GM12864 (cell line): ENCODE results near the gene CNPY3.

ENCODE experiments used
- DNase-seq: peaks from one replicate; pipeline ENCODE4 v3.0.0-alpha.2; 2011; ENCODE audit warnings: low read depth
- H3K4me3 ChIP-seq: 2 replicates; pipeline ENCODE4 v1.5.1; 2011; ENCODE audit warnings: mild to moderate bottlenecking, low read depth, low read length, control low read depth
- CTCF ChIP-seq: IDR thresholded peaks from 2 replicates; pipeline ENCODE4 v1.5.1; 2011; ENCODE audit warnings: low read depth, mild to moderate bottlenecking, moderate library complexity, low read length, control low read depth, inconsistent platforms; ENCODE audit errors: missing control alignments

The CNPY3 gene

GRCh38 chr6:42968783-42969182 is 39.5 kb downstream of the CNPY3 start:
- no peak overlapping the region for H3K4me3 ChIP-seq
- DNase-seq = no peak
- no peak for TF ChIP-seq CTCF

DNA sequence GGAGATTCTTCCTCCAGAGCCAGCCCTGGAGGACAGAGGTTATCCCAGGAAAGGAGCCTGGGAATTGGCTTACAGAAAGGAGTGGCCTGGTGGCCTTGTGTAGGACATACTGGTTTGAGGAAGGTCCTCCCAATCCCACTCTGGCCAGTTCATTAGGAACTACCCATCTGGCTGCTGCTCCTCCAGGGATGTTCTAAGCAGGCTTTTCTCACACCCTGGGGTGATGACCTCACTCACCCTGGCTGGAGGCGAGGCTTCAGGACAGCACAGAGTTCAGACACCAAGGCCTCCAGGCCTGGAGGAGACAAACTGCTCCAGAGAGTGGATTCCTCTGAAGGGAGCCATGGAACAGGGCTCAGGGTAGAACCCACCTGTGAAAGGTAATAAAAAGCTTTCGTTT is 40.2 kb downstream of the CNPY3 start:
- no peak overlapping the region for H3K4me3 ChIP-seq
- DNase-seq = no peak
- no peak for TF ChIP-seq CTCF

- no peak for DNase-seq
- H3K4me3 ChIP-seq = no peak overlapping the region
- TF ChIP-seq CTCF = no peak
Observed at GRCh38 chr6:42969934-42970333, 40.7 kb downstream of the CNPY3 start.

DNA sequence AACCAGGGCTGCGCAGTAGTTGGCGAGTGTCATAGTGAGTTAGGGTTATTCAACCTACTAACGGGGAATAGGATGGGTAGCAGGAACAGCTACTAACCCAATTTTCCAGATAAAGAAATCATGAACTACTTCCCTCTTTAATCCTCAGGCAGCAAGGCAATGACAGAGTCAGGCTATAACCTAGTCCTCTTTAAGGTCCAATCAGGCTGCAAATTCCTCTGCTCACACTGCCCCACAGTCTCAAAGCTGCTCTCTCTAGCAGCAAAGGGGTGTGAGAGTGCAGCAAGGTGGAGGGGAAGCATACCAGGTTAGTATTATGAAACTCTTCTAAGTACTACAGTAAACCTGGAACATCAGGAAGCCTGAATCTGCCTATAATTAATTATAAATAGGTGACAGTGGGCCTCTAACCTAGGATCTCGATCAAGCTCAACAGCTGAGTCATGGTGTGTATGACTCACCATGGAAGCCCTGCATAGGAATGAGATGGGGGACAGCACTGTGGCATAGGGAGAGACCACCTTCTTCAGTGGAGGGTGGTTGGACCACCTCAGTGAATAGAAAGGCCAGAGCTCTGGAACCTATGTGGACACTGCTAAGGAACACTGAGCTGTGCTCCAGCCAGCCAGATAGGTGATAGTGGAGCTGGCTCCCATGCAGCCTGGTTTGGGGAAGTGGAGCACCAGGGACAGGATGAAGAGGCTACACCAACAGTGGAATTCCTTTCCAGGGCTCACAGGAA is 41.8 kb downstream of the CNPY3 start:
- DNase-seq = no peak
- no peak overlapping the region for H3K4me3 ChIP-seq
- no peak for TF ChIP-seq CTCF

DNA sequence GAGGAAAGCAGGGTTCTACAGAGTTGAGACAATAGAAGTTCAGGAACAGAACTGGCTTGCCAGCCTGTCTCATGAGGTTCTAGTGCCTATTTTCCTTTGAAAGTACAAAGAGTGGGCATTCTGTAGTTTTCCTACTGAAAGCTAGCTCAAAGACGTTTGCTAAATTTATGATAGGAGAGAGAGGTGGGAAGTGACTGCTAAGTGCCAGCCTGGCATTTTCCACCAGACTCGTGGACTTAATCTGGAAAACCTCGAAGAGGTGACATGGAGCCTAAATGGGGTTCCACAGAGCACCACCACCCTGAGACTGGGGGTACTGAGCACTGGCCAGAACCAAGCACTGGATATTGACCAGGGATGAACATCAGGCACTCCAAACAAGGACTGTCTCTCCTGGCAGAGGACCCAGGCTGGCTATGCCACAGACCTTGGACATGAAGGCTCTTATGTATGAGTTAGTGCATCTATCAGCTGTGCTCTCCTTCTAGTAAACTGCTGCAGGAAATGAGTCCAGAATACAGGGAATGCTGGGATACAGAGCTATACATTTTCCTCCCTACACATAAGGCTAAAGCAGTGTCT is 42.6 kb downstream of the CNPY3 start:
- no peak for DNase-seq
- TF ChIP-seq CTCF = no peak
- H3K4me3 ChIP-seq = no peak overlapping the region

- no peak overlapping the region for H3K4me3 ChIP-seq
- no peak for DNase-seq
- TF ChIP-seq CTCF = no peak
Observed at GRCh38 chr6:42973926-42974325, 44.6 kb downstream of the CNPY3 start.

- no peak for TF ChIP-seq CTCF
- no peak overlapping the region for H3K4me3 ChIP-seq
- no peak for DNase-seq
Observed at GRCh38 chr6:42974919-42975505, 45.7 kb downstream of the CNPY3 start.
